PC-9 (cell line): ENCODE data around the gene TRMU.

ENCODE experiments used
- EZH2 ChIP-seq: fragments of 200-600 bp; sonication (generic); IDR thresholded peaks from 2 replicates; pipeline ENCODE4 v1.8.0; 2017; ENCODE audit warnings: antibody characterized with exemption, low read depth
- TF ChIP-seq, protein P1 (sequence below): fragments of 200-600 bp; sonication (generic); conservative IDR thresholded peaks from 2 replicates; pipeline ENCODE4 v1.6.1; 2017; ENCODE audit warnings: mixed run types, antibody characterized with exemption, mild to moderate bottlenecking, moderate library complexity

DNA sequence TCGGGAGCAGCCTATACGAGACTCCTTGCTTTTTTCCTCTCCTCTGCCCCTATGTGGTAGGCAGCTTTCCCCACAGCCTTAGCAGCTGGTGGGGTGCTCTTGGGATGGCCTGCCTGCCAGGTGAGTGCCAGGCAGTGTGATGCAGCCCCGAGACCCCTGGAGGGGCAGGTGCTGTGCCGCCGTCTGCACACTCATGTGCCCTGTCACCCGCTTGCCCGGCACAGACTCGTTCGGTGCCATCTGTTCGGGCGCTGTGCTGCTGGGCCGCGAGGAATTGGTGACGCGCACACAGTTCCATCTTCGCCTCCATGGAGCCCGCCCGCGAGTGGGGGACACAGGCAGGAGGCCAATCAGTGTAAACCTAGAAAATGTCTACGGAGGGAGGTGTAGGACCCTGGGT is 15.1 kb downstream of the TRMU start:
- TF ChIP-seq, protein P1, sequence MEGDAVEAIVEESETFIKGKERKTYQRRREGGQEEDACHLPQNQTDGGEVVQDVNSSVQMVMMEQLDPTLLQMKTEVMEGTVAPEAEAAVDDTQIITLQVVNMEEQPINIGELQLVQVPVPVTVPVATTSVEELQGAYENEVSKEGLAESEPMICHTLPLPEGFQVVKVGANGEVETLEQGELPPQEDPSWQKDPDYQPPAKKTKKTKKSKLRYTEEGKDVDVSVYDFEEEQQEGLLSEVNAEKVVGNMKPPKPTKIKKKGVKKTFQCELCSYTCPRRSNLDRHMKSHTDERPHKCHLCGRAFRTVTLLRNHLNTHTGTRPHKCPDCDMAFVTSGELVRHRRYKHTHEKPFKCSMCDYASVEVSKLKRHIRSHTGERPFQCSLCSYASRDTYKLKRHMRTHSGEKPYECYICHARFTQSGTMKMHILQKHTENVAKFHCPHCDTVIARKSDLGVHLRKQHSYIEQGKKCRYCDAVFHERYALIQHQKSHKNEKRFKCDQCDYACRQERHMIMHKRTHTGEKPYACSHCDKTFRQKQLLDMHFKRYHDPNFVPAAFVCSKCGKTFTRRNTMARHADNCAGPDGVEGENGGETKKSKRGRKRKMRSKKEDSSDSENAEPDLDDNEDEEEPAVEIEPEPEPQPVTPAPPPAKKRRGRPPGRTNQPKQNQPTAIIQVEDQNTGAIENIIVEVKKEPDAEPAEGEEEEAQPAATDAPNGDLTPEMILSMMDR: no peak
- TF ChIP-seq EZH2: no peak
